Endodermal cell (in vitro differentiated cells): Measurements from ENCODE around the gene KAZN. TPM values are rescaled to one million over a fixed set of nuclear protein-coding genes. Genes with fewer than 3 reads are reported as not detected.

ENCODE experiments used
- DNase-seq: peaks from one replicate; pipeline ENCODE4 v3.0.0-alpha.2; 2017
- H3K27ac ChIP-seq: 2 replicates; pipeline ENCODE4 v1.5.1; 2013; ENCODE audit warnings: mild to moderate bottlenecking, low read depth, low read length, moderate library complexity
- H3K27me3 ChIP-seq: 2 replicates; pipeline ENCODE4 v1.6.1; 2013; ENCODE audit warnings: mild to moderate bottlenecking, low read length, moderate library complexity; ENCODE audit not compliant: insufficient read depth, control insufficient read depth, poor library complexity, severe bottlenecking
- H3K36me3 ChIP-seq: 2 replicates; pipeline ENCODE4 v1.7.0; 2013; ENCODE audit warnings: mild to moderate bottlenecking, low read length, moderate library complexity; ENCODE audit not compliant: control insufficient read depth, insufficient read depth
- H3K4me1 ChIP-seq: one replicate; pipeline ENCODE4 v1.7.0; 2013; ENCODE audit warnings: low read length; ENCODE audit not compliant: control insufficient read depth, insufficient read depth
- H3K4me3 ChIP-seq: 2 replicates; pipeline ENCODE4 v1.5.1; 2013; ENCODE audit warnings: mild to moderate bottlenecking, low read length, moderate library complexity
- H3K9ac ChIP-seq: 2 replicates; pipeline ENCODE4 v1.6.1; 2013; ENCODE audit warnings: mild to moderate bottlenecking, low read length, moderate library complexity; ENCODE audit not compliant: poor library complexity, severe bottlenecking; ENCODE audit errors: extremely low read depth
- H3K9me3 ChIP-seq: 2 replicates; pipeline ENCODE4 v1.6.1; 2013; ENCODE audit warnings: mild to moderate bottlenecking, low read length, moderate library complexity; ENCODE audit not compliant: control insufficient read depth
- H3K27ac Mint-ChIP-seq: 2 replicates; pipeline ENCODE4 v1.8.0; 2020; ENCODE audit warnings: mixed read lengths
- H3K27me3 Mint-ChIP-seq: 2 replicates; pipeline ENCODE4 v1.8.0; 2021; ENCODE audit warnings: mild to moderate bottlenecking, mixed read lengths; ENCODE audit not compliant: insufficient read depth
- H3K36me3 Mint-ChIP-seq: 2 replicates; pipeline ENCODE4 v1.8.0; 2020; ENCODE audit warnings: low read depth, mixed read lengths
- H3K4me1 Mint-ChIP-seq: 2 replicates; pipeline ENCODE4 v1.8.0; 2020; ENCODE audit warnings: mixed read lengths
- H3K4me3 Mint-ChIP-seq: 2 replicates; pipeline ENCODE4 v1.8.0; 2020; ENCODE audit warnings: mild to moderate bottlenecking, moderate library complexity, mixed read lengths
- H3K9me3 Mint-ChIP-seq: 2 replicates; pipeline ENCODE4 v1.8.0; 2020; ENCODE audit warnings: mild to moderate bottlenecking, mixed read lengths
- WGBS, 2 experiments: methylation state at CpG; one replicate each; pipeline versions ENCODE4 v1.1.5 to v1.1.7; 2013; ENCODE audit warnings: missing lambda C conversion rate in 2 of 2, mixed read lengths in 1 of 2; ENCODE audit not compliant: insufficient coverage in 1 of 2, insufficient read length in 1 of 2; 5-methylcytosine and 5-hydroxymethylcytosine counted together
- total RNA-seq, 2 donors: library from RNA; stranded (reverse); fragmentation: NEBNext Ultra II Directional in 1 of 2; extraction: Animal tissue kit (Norgen Biotek cat#: 25700) in 1 of 2; gene quantifications; 2 replicates in 1 of 2; 3 replicates in 1 of 2; pipeline ENCODE4 v1.2.1, GENCODE V29; 2021
- TF ChIP-seq, protein P1 (sequence below): fragments of 200-600 bp; sonication (generic); conservative IDR thresholded peaks from 2 replicates; pipeline ENCODE4 v1.5.0; 2021; ENCODE audit warnings: antibody characterized with exemption, mild to moderate bottlenecking

KAZN gene
- total RNA-seq, 2 donors from 2014 or later: 12.4 to 13.9 TPM

DNA sequence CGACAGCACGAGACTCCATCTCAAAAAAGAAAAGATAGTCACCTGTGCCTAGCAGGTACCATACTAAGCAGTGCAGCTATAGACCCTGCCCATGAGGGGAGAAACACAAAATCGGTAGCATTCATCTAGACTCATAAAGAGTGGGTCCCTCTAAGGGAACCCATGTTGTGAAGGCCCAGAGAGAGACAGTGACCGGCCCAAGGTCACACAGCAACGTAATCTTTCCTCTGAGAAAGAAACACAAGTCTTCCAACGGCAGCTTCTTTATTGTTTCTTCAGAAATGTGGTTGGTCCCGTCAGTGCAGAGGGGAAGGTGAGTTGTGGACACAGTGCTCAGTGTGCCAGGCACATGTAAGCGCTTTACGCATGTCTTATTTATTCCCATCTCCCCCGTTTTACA lies 356.4 kb downstream of the KAZN start:
- Histone ChIP-seq H3K4me1 (peaks cover under 1% of the 10 kb centered on the region), H3K4me3 (no peak overlapping the region), H3K9me3 (peaks cover 4% of the 10 kb centered on the region), H3K27me3 (no peaks in the 10 kb centered on the region), H3K27ac (no peak overlapping the region), H3K36me3 (no peaks in the 10 kb centered on the region), H3K9ac (no peak overlapping the region)
- H3K9me3 Mint-ChIP-seq: peaks cover 7% of the 10 kb centered on the region
- no peaks in the 10 kb centered on the region for H3K27me3 Mint-ChIP-seq
- no peaks in the 10 kb centered on the region for H3K36me3 Mint-ChIP-seq
- no peak overlapping the region for H3K4me3 Mint-ChIP-seq
- H3K27ac Mint-ChIP-seq: no peak overlapping the region
- DNase-seq: no peak
- TF ChIP-seq, protein P1, sequence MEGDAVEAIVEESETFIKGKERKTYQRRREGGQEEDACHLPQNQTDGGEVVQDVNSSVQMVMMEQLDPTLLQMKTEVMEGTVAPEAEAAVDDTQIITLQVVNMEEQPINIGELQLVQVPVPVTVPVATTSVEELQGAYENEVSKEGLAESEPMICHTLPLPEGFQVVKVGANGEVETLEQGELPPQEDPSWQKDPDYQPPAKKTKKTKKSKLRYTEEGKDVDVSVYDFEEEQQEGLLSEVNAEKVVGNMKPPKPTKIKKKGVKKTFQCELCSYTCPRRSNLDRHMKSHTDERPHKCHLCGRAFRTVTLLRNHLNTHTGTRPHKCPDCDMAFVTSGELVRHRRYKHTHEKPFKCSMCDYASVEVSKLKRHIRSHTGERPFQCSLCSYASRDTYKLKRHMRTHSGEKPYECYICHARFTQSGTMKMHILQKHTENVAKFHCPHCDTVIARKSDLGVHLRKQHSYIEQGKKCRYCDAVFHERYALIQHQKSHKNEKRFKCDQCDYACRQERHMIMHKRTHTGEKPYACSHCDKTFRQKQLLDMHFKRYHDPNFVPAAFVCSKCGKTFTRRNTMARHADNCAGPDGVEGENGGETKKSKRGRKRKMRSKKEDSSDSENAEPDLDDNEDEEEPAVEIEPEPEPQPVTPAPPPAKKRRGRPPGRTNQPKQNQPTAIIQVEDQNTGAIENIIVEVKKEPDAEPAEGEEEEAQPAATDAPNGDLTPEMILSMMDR: no peak
- H3K4me1 Mint-ChIP-seq: peaks cover 4% of the 10 kb centered on the region
- 93 to 94% methylated on average over 6 to 10 of the region's 10 CpGs for WGBS, 2 experiments

DNA sequence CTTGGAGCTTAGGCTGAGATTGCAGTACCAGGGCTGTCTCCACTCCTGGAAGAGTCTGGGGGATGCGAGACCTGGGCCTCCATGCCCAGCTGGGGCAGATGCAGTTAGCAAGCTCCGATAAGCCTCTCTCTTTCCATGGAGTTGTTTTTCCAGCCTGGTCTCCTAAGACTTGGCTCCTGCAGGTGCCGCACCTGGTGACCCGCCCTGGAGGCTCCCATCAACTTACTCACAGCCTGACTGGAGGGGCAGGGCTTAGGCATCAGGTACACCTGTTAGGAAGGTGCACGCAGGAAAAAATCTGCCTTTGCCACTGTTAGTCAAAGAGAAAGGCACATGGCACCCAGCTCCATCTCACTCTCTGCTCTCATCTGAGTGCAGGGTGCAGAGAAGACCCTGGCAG lies 356.9 kb downstream of the KAZN start:
- peaks cover under 1% of the 10 kb centered on the region for H3K36me3 Mint-ChIP-seq
- no peak overlapping the region for H3K4me3 Mint-ChIP-seq
- H3K27ac Mint-ChIP-seq: no peak overlapping the region
- no peaks in the 10 kb centered on the region for H3K27me3 Mint-ChIP-seq
- Histone ChIP-seq H3K4me3 (no peak overlapping the region), H3K36me3 (no peaks in the 10 kb centered on the region), H3K9ac (no peak overlapping the region), H3K27me3 (no peaks in the 10 kb centered on the region), H3K4me1 (no peaks in the 10 kb centered on the region), H3K27ac (no peak overlapping the region), H3K9me3 (peaks cover 4% of the 10 kb centered on the region)
- no peaks in the 10 kb centered on the region for H3K4me1 Mint-ChIP-seq
- peaks cover 7% of the 10 kb centered on the region for H3K9me3 Mint-ChIP-seq
- TF ChIP-seq, protein P1: no peak
- no peak for DNase-seq
- WGBS, 2 experiments: 85 to 98% methylated on average over 3 to 5 of the region's 5 CpGs

- peaks cover 4% of the 10 kb centered on the region for H3K9me3 ChIP-seq
- H3K4me3 ChIP-seq: no peak overlapping the region
- Mint-ChIP-seq H3K27me3 (no peaks in the 10 kb centered on the region), H3K4me1 (no peaks in the 10 kb centered on the region), H3K36me3 (peaks cover 4% of the 10 kb centered on the region), H3K4me3 (no peak overlapping the region), H3K9me3 (peaks cover 7% of the 10 kb centered on the region), H3K27ac (no peak overlapping the region)
- no peaks in the 10 kb centered on the region for H3K4me1 ChIP-seq
- H3K36me3 ChIP-seq: no peaks in the 10 kb centered on the region
- DNase-seq: no peak
- no peak overlapping the region for H3K9ac ChIP-seq
- no peak overlapping the region for H3K27ac ChIP-seq
- no peaks in the 10 kb centered on the region for H3K27me3 ChIP-seq
- TF ChIP-seq, protein P1: no peak
- WGBS, 2 experiments: 97 to 100% methylated on average over 2 to 4 of the region's 4 CpGs
These were observed 357.5 kb downstream of the KAZN start for GRCh38 chr1:14955976-14956375.
